Measurements from ENCODE around the gene NFYC.

DNA sequence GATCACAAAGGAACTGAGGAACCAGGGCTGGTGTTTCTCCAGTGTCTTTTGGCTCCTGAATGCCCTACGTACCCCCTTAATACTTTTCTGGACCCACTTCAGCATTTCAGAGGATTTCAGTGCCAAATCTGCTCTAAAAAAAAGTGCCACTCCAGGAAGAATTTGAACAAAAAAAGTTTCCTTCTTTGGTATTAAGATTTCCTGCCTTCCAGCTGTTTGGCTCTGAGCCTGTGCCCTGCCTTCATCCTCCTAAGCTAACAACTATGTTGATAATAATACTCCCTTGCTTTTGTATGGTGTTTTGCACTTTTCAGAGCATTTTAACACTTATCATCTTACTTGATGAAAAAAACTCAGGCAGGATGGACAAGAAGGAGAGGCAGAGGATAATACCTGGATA is 15.0 kb upstream of the NFYC start:
- TF ChIP-seq, protein P1, sequence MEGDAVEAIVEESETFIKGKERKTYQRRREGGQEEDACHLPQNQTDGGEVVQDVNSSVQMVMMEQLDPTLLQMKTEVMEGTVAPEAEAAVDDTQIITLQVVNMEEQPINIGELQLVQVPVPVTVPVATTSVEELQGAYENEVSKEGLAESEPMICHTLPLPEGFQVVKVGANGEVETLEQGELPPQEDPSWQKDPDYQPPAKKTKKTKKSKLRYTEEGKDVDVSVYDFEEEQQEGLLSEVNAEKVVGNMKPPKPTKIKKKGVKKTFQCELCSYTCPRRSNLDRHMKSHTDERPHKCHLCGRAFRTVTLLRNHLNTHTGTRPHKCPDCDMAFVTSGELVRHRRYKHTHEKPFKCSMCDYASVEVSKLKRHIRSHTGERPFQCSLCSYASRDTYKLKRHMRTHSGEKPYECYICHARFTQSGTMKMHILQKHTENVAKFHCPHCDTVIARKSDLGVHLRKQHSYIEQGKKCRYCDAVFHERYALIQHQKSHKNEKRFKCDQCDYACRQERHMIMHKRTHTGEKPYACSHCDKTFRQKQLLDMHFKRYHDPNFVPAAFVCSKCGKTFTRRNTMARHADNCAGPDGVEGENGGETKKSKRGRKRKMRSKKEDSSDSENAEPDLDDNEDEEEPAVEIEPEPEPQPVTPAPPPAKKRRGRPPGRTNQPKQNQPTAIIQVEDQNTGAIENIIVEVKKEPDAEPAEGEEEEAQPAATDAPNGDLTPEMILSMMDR (conservative IDR thresholded peaks at IDR 0.05; ENCODE audit: low read length), result no peak
- TF ChIP-seq EZH2phosphoT487 (IDR thresholded peaks at IDR 0.05; ENCODE audit: borderline replicate concordance), result no peak
